H1 (cell line): Measurements from ENCODE around the gene GALNT4. TPM values are rescaled to one million over a fixed set of nuclear protein-coding genes. Genes with fewer than 3 reads are reported as not detected.

ENCODE experiments used
- CTCF ChIA-PET: fragments of 300-600 bp; sonication (Branson Sonifier 250); formaldehyde crosslinking; loops from one replicate; lab custom pipeline; 2021; ENCODE audit not compliant: partially characterized antibody; lab: Charles Lee
- POLR2A ChIA-PET: fragments of 300-600 bp; sonication (Branson Sonifier 250); formaldehyde crosslinking; loops from one replicate; lab custom pipeline; 2021; ENCODE audit warnings: inconsistent platforms; ENCODE audit not compliant: partially characterized antibody; lab: Charles Lee
- DNase-seq, 2 experiments: peaks; one replicate each; pipeline versions ENCODE4 v3.0.0 to v3.0.0-alpha.2; 2010 to 2022; ENCODE audit warnings: low spot score in 2 of 2, low read depth in 1 of 2, mixed read lengths in 1 of 2
- FAIRE-seq: peaks from 2 replicates; lab custom pipeline; 2011; peaks lifted over from hg19 to GRCh38; lab: Jason Lieb, UNC
- H2AFZ ChIP-seq: 2 replicates; pipeline ENCODE4 v1.8.1; 2012; ENCODE audit warnings: low read length, inconsistent platforms
- H2AK5ac ChIP-seq: 2 replicates; pipeline ENCODE4 v1.6.1; 2013; ENCODE audit warnings: low read depth, low read length
- H2BK120ac ChIP-seq: replicated peaks from 2 replicates; pipeline ENCODE3; 2013; ENCODE audit warnings: low read depth, low read length, inconsistent platforms
- H2BK12ac ChIP-seq: 2 replicates; pipeline ENCODE4 v1.6.1; 2013; ENCODE audit warnings: low read depth, low read length
- H2BK15ac ChIP-seq: 2 replicates; pipeline ENCODE4 v1.6.1; 2013; ENCODE audit warnings: low read length
- H2BK20ac ChIP-seq: 2 replicates; pipeline ENCODE4 v1.6.1; 2013; ENCODE audit warnings: low read length
- H2BK5ac ChIP-seq: 2 replicates; pipeline ENCODE4 v1.6.1; 2013; ENCODE audit warnings: low read depth, low read length
- H3K14ac ChIP-seq: 2 replicates; pipeline ENCODE4 v1.6.1; 2013; ENCODE audit warnings: inconsistent platforms; ENCODE audit not compliant: insufficient read length
- H3K18ac ChIP-seq: 2 replicates; pipeline ENCODE4 v1.6.1; 2013; ENCODE audit warnings: low read length; ENCODE audit errors: extremely low read depth
- H3K23ac ChIP-seq: 2 replicates; pipeline ENCODE4 v1.6.1; 2013; ENCODE audit warnings: inconsistent platforms; ENCODE audit not compliant: insufficient read length
- H3K23me2 ChIP-seq: 2 replicates; pipeline ENCODE4 v1.6.1; 2013; ENCODE audit warnings: low read depth, low read length
- H3K27ac ChIP-seq: 2 replicates; pipeline ENCODE4 v1.6.1; 2011; ENCODE audit warnings: low read depth, low read length, inconsistent platforms
- H3K27me3 ChIP-seq, 4 experiments: replicated peaks in 1 of 4; 1 replicate in 1 of 4; 2 replicates in 3 of 4; pipeline versions ENCODE4 v1.6.1 to v1.8.1; 2011 to 2013; ENCODE audit warnings: low read length in 3 of 4, mild to moderate bottlenecking in 3 of 4, inconsistent platforms in 2 of 4, mixed read lengths in 2 of 4, moderate library complexity in 1 of 4; ENCODE audit not compliant: control insufficient read depth in 3 of 4, insufficient read depth in 3 of 4; ENCODE audit errors: extremely low read depth in 1 of 4
- H3K36me3 ChIP-seq, 4 experiments: 2 replicates each; pipeline versions ENCODE4 v1.6.1 to v1.8.1; 2011 to 2013; ENCODE audit warnings: mild to moderate bottlenecking in 4 of 4, low read length in 3 of 4, moderate library complexity in 2 of 4, control low read depth in 1 of 4, inconsistent platforms in 1 of 4; ENCODE audit not compliant: insufficient read depth in 4 of 4, control insufficient read depth in 2 of 4
- H3K4ac ChIP-seq: replicated peaks from 2 replicates; pipeline ENCODE3; 2013; ENCODE audit warnings: low read length, low read depth, mixed read lengths, inconsistent platforms; ENCODE audit not compliant: insufficient read length
- H3K4me1 ChIP-seq, 4 experiments: replicated peaks in 1 of 4; 1 replicate in 1 of 4; 2 replicates in 3 of 4; pipeline versions ENCODE4 v1.6.1 to v1.8.1; 2011 to 2013; ENCODE audit warnings: low read length in 3 of 4, inconsistent platforms in 2 of 4, mixed read lengths in 1 of 4; ENCODE audit not compliant: insufficient read depth in 4 of 4, control insufficient read depth in 3 of 4
- H3K4me2 ChIP-seq, 2 experiments: 2 replicates each; pipeline versions ENCODE4 v1.6.1 to v1.8.1; 2011 to 2013; ENCODE audit warnings: low read depth in 2 of 2, low read length in 2 of 2, control low read depth in 1 of 2, inconsistent platforms in 1 of 2, mild to moderate bottlenecking in 1 of 2; ENCODE audit not compliant: insufficient read depth in 1 of 2
- H3K4me3 ChIP-seq, 4 experiments: fragments of 200-600, 300-600 bp in 1 of 4; sonication (generic), shearing (Covaris generic), sonication (Bioruptor Twin) in 1 of 4; 2 replicates each; pipeline versions ENCODE4 v1.5.1 to v1.8.1; 2011 to 2016; ENCODE audit warnings: low read length in 4 of 4, low read depth in 3 of 4, control low read depth in 2 of 4, inconsistent platforms in 2 of 4, mild to moderate bottlenecking in 2 of 4, mixed read lengths in 1 of 4, moderate library complexity in 1 of 4; ENCODE audit not compliant: insufficient read depth in 2 of 4; ENCODE audit errors: extremely low read depth in 1 of 4
- H3K56ac ChIP-seq: replicated peaks from 2 replicates; pipeline ENCODE3; 2013; ENCODE audit warnings: low read depth, mild to moderate bottlenecking, mixed read lengths, low read length, inconsistent platforms; ENCODE audit not compliant: insufficient read length
- H3K79me1 ChIP-seq: 2 replicates; pipeline ENCODE4 v1.6.1; 2013; ENCODE audit warnings: low read depth, low read length, control low read depth
- H3K79me2 ChIP-seq, 2 experiments: 2 replicates each; pipeline versions ENCODE4 v1.6.1 to v1.8.1; 2012 to 2013; ENCODE audit warnings: low read length in 2 of 2, mild to moderate bottlenecking in 2 of 2, inconsistent platforms in 1 of 2; ENCODE audit not compliant: insufficient read depth in 2 of 2, control insufficient read depth in 1 of 2
- H3K9ac ChIP-seq, 4 experiments: replicated peaks in 1 of 4; 1 replicate in 1 of 4; 2 replicates in 3 of 4; pipeline versions ENCODE4 v1.6.1 to v1.8.1; 2011 to 2013; ENCODE audit warnings: low read depth in 3 of 4, low read length in 3 of 4, control low read depth in 2 of 4, mild to moderate bottlenecking in 2 of 4, moderate library complexity in 2 of 4, inconsistent platforms in 1 of 4; ENCODE audit errors: extremely low read depth in 1 of 4
- H3K9me3 ChIP-seq, 2 experiments: 2 replicates each; pipeline versions ENCODE4 v1.6.1 to v1.8.1; 2012 to 2013; ENCODE audit warnings: mild to moderate bottlenecking in 2 of 2, moderate library complexity in 2 of 2, control low read depth in 1 of 2, inconsistent platforms in 1 of 2, low read depth in 1 of 2, low read length in 1 of 2, mixed read lengths in 1 of 2; ENCODE audit not compliant: insufficient read depth in 2 of 2
- H4K20me1 ChIP-seq, 2 experiments: replicated peaks in 1 of 2; 2 replicates each; pipeline versions ENCODE3 to v1.8.1; 2011 to 2013; ENCODE audit warnings: inconsistent platforms in 2 of 2, low read length in 2 of 2, mild to moderate bottlenecking in 1 of 2; ENCODE audit not compliant: insufficient read depth in 2 of 2, control insufficient read depth in 1 of 2
- H4K5ac ChIP-seq: 2 replicates; pipeline ENCODE4 v1.6.1; 2013; ENCODE audit warnings: low read length, low read depth, mixed read lengths, inconsistent platforms; ENCODE audit not compliant: insufficient read length
- H4K8ac ChIP-seq: 2 replicates; pipeline ENCODE4 v1.8.0; 2013; ENCODE audit warnings: mild to moderate bottlenecking, moderate library complexity, low read length, inconsistent platforms; ENCODE audit not compliant: insufficient read depth; ENCODE audit errors: extremely low read depth
- H4K91ac ChIP-seq: replicated peaks from 2 replicates; pipeline ENCODE3; 2013; ENCODE audit warnings: low read length, mixed read lengths, inconsistent platforms; ENCODE audit not compliant: insufficient read length
- CREB1 ChIP-seq: IDR thresholded peaks from 2 replicates; pipeline ENCODE4 v1.6.1; 2012; ENCODE audit warnings: inconsistent platforms
- whole genome bisulfite sequencing, 2 experiments: shearing (Covaris generic) in 1 of 2; methylation state at CpG; one replicate each; pipeline versions ENCODE4 v1.1.6 to v1.1.7; 2013 to 2015; ENCODE audit warnings: low lambda C conversion rate in 2 of 2, mixed read lengths in 2 of 2, inconsistent platforms in 1 of 2, low coverage in 1 of 2, missing lambda C conversion rate in 1 of 2; ENCODE audit not compliant: insufficient replicate concordance in 2 of 2, insufficient coverage in 1 of 2, insufficient read length in 1 of 2; ENCODE audit errors: extremely low coverage in 1 of 2, missing lambda C conversion rate in 1 of 2; 5-methylcytosine and 5-hydroxymethylcytosine counted together
- polyA plus RNA-seq, 7 experiments: library from polyadenylated mRNA; depleted of rRNA in 3 of 7; stranded (reverse) in 5 of 7; unstranded in 2 of 7; fragments of >200 nt in 5 of 7; fragments of 200-250 nt in 2 of 7; gene quantifications; 1 replicate in 5 of 7; 2 replicates in 1 of 7; 4 replicates in 1 of 7; pipeline versions ENCODE4 v1.2.1 to v1.2.3, GENCODE V29; 2011 to 2013; ENCODE audit warnings: missing spikeins in 2 of 7, mixed read lengths in 2 of 7
- total RNA-seq: library from RNA; stranded (reverse); fragmentation: NEBNext Ultra II Directional; extraction: Animal tissue kit (Norgen Biotek cat#: 25700); gene quantifications from 2 replicates; pipeline ENCODE4 v1.2.1, GENCODE V29; 2021

Gene GALNT4
- total and polyA plus RNA-seq, 2 of the 8 experiments (the other 6 are each of a cell fraction or from before 2014, with no cell fraction given): 0.45 to 3.3 TPM

DNA sequence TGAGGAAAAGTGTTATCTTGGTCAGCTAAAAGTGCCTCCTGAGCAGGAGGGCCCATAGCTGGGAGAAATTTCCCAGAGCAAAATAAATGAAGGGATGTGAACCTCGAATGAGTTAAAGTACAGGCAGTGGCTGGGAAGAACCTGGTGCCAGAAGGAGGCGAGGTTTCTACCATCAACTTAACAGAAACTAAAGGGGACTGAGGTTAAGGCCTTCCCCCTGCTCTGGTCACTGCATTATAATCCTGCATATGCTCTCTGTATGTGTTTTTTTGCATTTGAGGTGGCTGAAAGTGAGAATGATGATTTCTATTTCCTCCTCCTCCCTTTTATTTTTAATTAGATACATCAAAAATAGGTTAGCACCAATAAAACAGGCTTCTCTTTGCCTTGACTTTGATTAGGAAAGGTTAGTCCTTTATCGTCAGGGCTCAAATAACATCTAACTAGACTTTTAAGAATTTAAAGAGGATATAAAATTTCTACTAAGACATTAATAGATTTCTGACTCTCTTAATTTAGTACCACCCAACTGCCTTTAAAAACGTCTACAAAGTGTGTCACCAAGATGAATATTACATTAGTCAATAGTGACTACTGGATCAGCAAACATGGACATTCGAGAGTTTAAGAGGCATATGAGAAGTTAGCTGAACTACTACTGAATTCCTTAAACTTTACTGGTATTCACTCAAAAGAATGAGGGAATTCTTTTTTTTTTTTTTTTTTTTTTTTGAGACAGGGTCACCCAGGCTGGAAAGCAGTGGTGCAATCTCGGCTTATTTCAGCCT is 49.2 kb downstream of the GALNT4 start:
- Histone ChIP-seq H3K4me1 (no peaks in the 10 kb centered on the region), H3K18ac (no peak overlapping the region), H4K91ac (no peak overlapping the region), H3K9me3 (no peaks in the 10 kb centered on the region), H3K23me2 (no peaks in the 10 kb centered on the region), H3K23ac (no peak overlapping the region), H4K5ac (no peak overlapping the region), H4K20me1 (no peaks in the 10 kb centered on the region), H3K27me3 (no peaks in the 10 kb centered on the region), H3K14ac (no peak overlapping the region), H2BK120ac (no peak overlapping the region), H2BK5ac (no peak overlapping the region), H4K8ac (no peak overlapping the region), H3K79me2 (no peaks in the 10 kb centered on the region), H2AFZ (no peak overlapping the region), H3K4me3 (no peak overlapping the region), H3K36me3 (no peaks in the 10 kb centered on the region), H2BK12ac (no peak overlapping the region), H3K4ac (no peak overlapping the region), H3K56ac (no peak overlapping the region), H3K79me1 (no peaks in the 10 kb centered on the region), H3K4me2 (no peak overlapping the region), H2BK15ac (no peak overlapping the region), H2AK5ac (no peak overlapping the region), H3K27ac (no peak overlapping the region), H3K9ac (no peak overlapping the region), H2BK20ac (no peak overlapping the region)
- TF ChIP-seq CREB1: no peak
- DNase-seq: no peak
- CTCF ChIA-PET: interaction anchor here (1.0 to 7.9 kb wide), 3 partner anchors 51 to 456 kb away, joined by 3 to 96 read pairs (median 4); partner anchors contain the start of genes GALNT4 and POC1B
- WGBS, 2 experiments: 80% methylated on average over 6 of the region's 6 CpGs; no CpG with 5 or more reads in 1 of the 2 experiments
- POLR2A ChIA-PET: interaction anchor here (0.7 kb wide), 1 partner anchor 49 kb away, joined by 3 read pairs; no protein-coding TSS in a partner anchor
- no peak for FAIRE-seq
